Karpas-422 (cell line): ENCODE data around the gene TUBA3E. TPM values are rescaled to one million over a fixed set of nuclear protein-coding genes. Genes with fewer than 3 reads are reported as not detected.

Experiments
- total RNA-seq: library from RNA; depleted of rRNA; stranded (reverse); fragments of >200 nt; shearing (Covaris generic); gene quantifications from 2 replicates; pipeline ENCODE4 v1.2.3, GENCODE V29; 2014; ENCODE audit warnings: low replicate concordance; rRNA removed

Gene TUBA3E
- total RNA-seq, 1 experiment from 2014 or later: not detected

Other genes starting within 250 kb of the TUBA3E start
- 0.52 and 1.5 TPM in 2 replicates for gene RAB6C, start 218.8 kb downstream of the TUBA3E start, total RNA-seq
- 0.07 TPM in 1 of 2 replicates, not detected in the other for gene POTEF, start 69.2 kb downstream of the TUBA3E start, total RNA-seq
- gene CCDC74B, start 53.3 kb downstream of the TUBA3E start, total RNA-seq: 11.9 and 45.0 TPM in 2 replicates
- 24.3 and 32.5 TPM in 2 replicates for gene SMPD4, start 16.8 kb downstream of the TUBA3E start, total RNA-seq
- gene MZT2B, start 16.2 kb downstream of the TUBA3E start, total RNA-seq: 190 and 395 TPM in 2 replicates
- gene IMP4, start 144.5 kb upstream of the TUBA3E start, total RNA-seq: 233 and 379 TPM in 2 replicates
- 229 and 264 TPM in 2 replicates for gene PTPN18, start 157.6 kb upstream of the TUBA3E start, total RNA-seq